HG02852 (cell line): ENCODE results near the gene ATP8B3.
"Not testable (repeated sequence)": the region's sequence is repeated elsewhere in the genome, so short reads cannot be mapped to it uniquely, and the experiment has no call there.

ENCODE experiments used
- ATAC-seq: cut with Tn5 transposase; IDR thresholded peaks from one replicate; pipeline ENCODE4 v1.9.1; 2021; ENCODE audit warnings: mild to moderate bottlenecking, moderate library complexity; ENCODE audit not compliant: unreplicated experiment

Gene ATP8B3

GRCh38 chr19:1804858-1805257 lies 7.2 kb downstream of the ATP8B3 start:
- no peak for ATAC-seq

DNA sequence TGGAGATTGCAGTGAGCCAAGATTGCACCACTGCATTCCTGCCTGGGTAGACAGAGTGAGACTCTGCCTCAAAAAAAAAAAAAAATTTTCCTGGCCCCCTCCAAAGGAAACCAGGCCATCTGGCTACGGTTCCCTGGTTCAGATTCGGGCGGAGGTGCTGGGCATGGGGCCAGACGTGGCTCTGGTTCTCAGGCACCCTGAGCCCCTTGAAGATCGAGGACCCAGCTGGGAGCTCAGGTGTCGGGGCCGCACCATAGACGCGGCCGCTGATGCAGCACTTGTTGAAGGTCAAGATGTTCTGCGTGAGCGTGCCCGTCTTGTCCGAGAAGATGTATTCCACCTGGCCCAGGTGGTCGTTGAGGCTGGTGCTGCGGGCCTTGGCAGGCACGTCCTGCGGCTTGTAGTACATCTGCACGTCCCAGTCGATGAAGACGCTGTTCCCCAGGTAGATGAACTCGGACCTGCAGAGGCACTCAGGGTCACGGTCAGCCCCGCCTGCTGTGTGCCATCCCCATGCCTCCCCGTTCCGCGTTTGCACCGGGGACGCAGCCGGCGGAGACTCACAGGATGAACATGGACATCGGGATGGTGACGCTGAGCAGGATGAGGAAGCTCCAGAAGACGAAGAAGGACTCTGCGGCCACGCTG lies 12.3 kb downstream of the ATP8B3 start:
- ATAC-seq: no peak

GRCh38 chr19:1797313-1797712 lies 14.8 kb downstream of the ATP8B3 start:
- ATAC-seq: not testable (repeated sequence)

GRCh38 chr19:1796395-1797142 lies 15.5 kb downstream of the ATP8B3 start:
- no peak for ATAC-seq

DNA sequence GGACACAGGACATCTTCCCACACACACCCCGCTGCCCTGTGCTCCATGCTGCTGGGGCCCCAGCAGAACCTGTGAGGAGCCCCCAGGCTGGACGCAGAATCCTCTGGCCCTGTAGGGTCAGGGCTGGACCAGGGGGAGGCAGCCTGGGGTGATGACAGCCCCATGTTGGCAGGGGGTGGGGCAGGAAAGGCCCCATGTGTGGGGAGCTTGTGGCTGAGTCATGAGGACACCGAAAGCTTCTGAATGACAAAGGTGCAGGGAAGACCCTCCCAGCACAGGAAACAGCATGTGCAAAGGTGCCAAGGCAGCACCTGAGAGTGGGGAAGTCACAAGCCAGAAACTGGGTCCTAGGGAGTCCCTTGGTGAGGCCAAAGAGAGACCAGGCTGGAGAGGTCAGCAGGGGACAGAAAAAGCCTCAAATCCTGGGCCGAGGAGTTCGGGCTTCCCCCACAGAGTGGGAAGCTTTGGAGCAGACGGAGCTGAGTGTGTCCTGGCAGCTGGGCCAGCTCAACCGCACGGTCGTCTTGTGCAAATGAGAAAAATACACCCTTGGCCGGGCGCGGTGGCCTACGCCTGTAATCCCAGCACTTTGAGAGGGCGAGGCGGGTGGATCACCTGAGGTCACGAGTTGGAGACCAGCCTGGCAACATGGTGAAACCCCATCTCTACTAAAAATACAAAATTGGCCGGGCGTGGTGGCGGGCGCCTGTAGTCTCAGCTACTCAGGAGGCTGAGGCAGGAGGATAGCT lies 17.5 kb downstream of the ATP8B3 start:
- ATAC-seq: no peak

DNA sequence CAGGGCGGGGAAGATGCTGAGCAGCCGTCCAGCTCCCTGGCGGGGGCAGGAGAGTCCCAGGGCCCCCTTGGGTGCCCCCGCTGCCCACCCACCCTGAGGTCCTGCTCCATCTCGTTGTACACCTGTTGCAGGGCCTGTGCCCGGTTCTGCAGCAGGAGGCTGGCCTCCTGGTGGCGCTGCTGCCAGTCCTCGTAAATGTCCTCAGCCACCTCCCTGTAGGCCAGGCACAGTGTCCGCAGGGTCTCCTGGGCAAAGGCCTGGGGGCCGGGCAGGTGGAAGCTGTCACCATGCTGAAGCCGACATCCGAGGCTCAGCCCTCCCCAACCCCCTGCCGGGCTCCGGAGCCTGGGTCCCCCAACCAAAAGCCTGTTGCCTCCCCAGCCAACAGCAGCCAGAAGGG lies 20.2 kb downstream of the ATP8B3 start:
- no peak for ATAC-seq

DNA sequence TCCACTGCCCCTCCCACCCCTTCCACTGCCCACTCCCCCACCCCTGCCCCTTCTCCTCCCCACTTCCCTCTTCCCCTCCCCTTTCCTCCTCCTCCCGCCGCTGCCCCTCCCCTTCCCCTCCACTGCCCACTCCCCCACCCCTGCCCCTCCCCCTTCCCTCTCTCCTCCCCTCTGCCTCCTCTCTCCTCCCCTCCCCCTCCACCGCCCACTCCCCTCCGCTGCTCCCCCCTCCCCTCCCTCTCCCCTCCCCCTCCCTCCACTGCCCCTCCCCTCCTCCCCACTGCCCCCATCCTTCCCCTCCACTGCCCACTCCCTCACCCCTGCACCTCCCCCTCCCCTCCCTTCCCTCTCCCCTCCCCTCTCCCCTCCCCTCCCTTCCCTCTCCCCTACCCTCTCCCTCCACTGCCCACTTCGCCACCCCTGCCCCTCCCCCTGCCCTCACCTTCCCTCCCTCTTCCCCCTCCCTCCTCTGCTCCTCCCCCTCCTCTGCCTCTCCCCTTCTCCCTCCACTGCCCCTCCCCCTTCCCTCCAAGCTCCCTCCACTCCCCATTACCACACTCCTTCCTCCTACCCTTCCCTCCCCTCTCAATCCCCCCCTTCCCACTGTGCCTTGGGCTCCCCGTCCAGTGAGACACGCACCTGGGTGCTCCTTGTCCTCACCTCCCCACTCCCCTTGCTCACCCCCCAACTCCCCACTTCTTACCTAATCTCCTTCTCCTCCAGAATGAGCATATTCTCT lies 21.9 kb downstream of the ATP8B3 start:
- ATAC-seq: no peak

GRCh38 chr19:1789261-1790041 lies 22.6 kb downstream of the ATP8B3 start:
- ATAC-seq: no peak

DNA sequence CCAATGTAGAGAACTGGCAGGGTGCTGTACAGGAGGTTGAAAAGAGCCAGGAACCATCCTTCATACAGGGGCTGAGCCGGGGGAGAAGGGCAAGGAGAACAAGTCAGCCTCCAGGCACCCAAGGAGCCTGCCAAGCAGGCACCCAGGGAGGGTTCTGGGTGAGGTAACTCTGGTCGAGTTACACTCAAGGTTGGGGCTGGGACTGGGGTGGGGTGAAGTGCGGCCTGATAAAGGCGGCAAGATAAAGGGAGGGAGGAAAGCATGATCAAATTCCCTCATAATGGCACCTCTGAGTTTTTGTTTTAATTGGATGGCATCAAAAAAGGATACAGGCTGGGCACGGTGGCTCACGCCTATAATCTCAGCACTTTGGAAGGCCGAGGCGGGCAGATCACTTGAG lies 25.0 kb downstream of the ATP8B3 start:
- no peak for ATAC-seq

DNA sequence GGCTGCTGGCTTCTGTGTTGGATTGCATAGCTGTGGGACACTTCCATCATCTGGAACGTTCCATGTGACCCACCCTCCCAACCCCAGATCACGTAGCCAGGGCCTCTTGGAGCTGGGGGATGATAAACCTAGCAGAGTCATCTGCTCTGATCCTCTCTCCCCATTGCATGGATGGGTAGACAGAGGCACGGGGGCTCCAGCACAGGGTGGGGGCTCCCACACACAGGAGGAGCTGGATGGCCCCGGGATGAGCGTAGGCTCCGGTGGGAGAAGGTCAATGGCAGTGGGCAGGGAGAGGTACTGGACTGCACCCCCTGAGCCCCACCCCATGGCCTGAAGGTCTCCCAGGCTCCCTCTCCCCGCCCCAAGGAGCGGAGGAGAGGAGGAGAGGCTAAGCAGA lies 25.4 kb downstream of the ATP8B3 start:
- no peak for ATAC-seq

- ATAC-seq: no peak
These were observed 26.8 kb downstream of the ATP8B3 start for GRCh38 chr19:1785310-1785709.

DNA sequence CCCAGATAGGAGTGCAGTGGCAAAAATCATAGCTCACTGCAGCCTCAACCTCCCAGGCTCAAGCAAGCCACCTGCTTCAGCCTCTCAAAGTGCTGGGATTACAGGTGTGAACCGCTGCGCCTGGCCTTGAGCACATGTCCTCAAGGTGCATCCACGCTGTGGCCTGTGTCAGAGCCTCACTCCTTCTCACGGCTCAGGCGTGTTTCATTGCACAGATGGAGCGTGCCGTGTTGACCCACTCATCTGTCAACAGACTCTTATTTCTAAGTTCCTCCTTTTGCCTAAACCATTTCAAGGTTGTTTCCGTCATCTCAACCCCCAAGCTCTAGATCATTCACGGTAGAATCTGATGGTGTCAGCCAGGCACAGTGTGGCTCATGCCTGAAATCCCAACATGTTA lies 28.2 kb downstream of the ATP8B3 start:
- no peak for ATAC-seq

GRCh38 chr19:1783354-1783753 lies 28.7 kb downstream of the ATP8B3 start:
- no peak for ATAC-seq

- no peak for ATAC-seq
These were observed 29.6 kb downstream of the ATP8B3 start for GRCh38 chr19:1782521-1782920.

DNA sequence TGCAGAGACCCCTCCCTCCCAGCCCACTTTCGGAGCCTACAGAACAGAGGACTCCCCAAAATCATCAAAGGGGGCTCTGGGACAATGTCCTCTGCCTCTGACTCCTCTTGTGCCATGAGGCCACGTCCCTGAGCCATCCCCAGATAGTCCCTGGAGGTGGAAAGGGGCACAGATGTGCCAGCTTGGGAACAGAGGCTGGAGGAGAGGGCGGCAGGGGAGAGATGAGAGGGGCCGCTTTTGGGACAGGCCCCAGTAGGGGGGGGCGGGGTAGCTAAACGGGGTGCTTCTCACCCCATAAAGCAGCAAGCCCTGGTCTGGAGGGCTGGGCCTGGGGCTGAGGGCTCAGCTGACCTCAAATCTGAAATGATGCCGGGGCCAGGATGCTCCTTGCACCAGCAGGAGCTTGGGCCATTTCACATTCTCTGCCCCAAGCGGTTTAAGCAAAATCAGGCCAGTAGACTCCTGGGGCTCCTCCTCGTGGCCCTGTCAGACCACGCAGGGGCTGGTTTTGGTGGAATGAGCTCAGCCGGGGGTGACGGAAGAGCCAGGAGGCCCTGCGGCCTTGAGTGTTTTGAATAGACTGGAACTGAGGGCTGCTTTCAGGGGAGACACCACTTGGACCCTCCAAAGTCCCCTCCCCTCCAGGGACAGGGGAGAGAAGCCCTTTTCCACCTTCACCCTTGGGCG lies 31.7 kb downstream of the ATP8B3 start:
- ATAC-seq: no peak

GRCh38 chr19:1779574-1779973 lies 32.5 kb downstream of the ATP8B3 start:
- ATAC-seq: no peak

DNA sequence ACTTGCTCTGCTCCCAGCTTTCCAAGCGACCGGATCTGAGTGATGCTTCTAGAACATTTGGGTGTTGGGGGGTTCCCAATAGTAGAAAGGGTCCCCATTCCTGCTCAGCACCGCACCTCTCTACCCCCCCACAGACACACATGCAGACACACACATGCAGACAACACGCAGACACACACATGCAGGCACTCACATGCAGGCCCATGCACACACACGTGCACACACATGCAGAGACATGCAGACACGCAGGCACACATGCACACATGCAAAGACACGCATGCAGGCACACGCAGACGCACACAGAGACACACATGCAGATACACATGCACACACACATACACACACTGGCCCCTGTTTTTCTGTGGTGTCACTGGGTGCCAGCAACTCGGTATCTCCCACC lies 34.9 kb downstream of the ATP8B3 start:
- no peak for ATAC-seq

GRCh38 chr19:1776606-1777147 lies 35.4 kb downstream of the ATP8B3 start:
- ATAC-seq: no peak

DNA sequence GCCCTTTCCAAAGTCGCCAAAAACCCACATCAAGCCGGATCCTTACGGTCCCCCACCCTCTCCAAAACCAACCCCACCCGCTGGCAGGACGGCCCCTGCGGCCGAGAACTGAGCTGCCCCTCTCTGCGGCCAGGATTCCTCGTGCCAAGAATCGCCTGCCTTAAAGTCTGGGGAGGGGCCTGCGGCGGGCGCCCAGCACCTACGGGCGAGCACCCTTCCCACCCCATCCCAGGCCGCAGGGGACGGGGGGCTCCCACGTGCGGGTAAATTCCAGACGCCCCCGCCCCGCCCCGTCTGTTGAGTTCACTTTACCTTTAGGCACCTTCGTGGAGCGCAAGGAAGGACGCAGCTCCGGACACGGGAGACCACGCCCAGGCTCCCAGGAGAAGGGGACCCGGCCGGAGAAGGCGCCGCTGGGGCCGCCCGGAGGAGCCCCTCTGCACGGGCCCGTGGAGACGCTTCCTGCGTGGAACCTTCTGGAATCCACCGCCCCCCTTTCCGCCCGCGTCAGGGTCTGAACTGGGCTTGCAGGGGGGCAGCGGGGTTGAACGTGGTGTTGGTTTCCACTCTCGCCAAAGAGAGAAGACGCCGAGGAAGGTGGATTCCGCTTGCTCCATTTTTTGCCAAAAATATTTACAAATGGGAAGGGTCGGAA lies 36.0 kb downstream of the ATP8B3 start:
- ATAC-seq: no peak
